ENCODE data around the gene INPP5E. TPM values are rescaled to one million over a fixed set of nuclear protein-coding genes. Genes with fewer than 3 reads are reported as not detected.

INPP5E gene
- total RNA-seq, 1 donor, result 8.2 TPM

DNA sequence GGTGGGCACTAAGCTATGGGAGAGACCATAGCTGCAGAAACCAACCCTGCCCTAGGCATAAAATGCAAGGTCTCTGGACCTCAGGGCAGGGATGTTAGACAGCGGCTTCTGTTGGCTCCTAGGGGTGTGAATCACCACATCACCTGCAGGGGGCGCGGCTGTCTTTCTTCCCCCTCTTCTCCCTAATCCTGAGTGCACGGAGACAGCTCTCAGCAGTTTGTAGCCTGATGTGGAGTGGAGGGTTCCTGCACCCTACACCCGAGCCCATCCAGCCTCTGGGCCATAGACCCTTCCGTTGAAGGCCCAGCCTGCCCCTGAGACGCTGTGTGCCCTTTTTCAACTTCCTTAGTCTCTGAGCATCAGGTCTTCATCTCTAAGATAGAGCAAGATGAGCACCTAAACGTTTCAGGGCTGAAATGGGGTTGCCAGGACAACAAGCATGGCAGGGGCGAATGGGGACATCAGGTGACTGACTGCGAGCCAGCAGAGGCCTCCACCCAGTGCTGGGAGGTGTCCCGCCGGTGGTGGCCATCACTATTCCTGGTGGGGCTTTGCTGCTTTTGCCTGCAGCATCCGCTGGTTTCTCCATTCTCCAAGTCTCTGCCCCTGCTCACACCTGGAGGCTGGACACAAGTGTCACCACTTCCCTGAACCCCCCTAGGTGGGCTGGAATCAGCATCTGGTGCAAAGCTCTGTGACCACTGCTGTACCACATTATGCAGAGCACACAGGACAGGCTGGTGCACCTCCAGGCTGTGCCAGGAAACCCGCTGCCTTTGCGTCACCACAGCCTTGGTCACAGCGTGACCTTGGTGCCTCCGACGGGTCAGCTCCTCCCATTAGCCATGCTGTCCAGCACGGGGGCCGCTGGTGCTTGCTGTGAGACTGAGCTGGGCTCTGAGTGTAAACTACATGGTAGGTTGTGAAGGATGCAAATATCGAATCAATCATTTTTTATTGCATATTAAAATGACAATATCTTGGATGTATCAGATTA, 45.7 kb upstream of the INPP5E start:
- DNase-seq (ENCODE audit: low read depth), result peak; percentile 78
- no peak overlapping the region for H3K4me3 ChIP-seq (ENCODE audit: low read depth, low read length)
- TF ChIP-seq, protein P1, sequence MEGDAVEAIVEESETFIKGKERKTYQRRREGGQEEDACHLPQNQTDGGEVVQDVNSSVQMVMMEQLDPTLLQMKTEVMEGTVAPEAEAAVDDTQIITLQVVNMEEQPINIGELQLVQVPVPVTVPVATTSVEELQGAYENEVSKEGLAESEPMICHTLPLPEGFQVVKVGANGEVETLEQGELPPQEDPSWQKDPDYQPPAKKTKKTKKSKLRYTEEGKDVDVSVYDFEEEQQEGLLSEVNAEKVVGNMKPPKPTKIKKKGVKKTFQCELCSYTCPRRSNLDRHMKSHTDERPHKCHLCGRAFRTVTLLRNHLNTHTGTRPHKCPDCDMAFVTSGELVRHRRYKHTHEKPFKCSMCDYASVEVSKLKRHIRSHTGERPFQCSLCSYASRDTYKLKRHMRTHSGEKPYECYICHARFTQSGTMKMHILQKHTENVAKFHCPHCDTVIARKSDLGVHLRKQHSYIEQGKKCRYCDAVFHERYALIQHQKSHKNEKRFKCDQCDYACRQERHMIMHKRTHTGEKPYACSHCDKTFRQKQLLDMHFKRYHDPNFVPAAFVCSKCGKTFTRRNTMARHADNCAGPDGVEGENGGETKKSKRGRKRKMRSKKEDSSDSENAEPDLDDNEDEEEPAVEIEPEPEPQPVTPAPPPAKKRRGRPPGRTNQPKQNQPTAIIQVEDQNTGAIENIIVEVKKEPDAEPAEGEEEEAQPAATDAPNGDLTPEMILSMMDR (IDR thresholded peaks at IDR 0.05; ENCODE audit: insufficient read depth, low read depth, low read length), result peak; percentile 85

DNA sequence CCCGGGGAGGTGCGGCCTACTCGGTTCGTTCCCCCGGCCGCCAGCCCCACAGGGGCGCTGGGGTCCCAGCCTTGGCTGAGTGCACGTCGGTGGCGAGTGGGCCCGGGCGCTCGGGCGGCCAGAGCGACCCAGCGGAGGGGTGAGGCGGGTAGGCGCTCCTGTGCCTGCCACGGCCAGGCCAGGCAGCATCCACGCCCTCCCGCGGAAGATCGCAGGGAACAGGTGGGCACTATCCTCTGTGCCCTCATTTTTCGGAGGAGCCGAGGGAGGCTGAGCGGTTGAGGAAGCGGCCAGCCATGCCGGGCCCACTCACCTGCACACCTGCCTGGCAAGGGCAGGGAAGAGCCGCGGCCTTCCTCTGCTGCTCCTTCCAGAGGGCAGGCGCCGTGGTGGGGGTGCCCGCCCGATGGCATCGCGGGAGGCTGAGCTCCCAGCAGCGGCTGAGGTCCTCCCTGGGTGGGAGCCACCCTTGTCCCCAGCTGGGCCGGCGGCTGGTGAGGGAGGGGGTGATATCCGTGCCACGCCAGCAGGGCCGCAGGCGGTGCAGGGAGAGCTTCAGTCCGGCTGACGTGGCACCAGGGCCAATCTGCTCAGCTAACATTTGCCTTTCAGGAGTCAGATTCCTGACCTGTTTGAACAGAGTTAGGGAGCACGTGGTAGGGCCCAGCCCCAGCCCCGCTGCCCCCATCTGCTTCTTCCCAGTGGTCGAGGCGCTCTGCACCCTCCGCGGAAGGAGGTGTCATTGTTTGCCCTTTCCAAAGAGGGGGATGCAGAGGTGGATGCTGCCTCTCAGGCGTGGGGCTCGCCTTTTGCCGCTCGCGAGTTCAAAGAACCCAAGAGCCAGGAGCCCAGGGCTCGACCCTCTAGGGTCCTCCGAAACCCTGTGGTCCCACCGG, 44.8 kb upstream of the INPP5E start:
- peak overlapping the region; percentile 75 for H3K4me3 ChIP-seq (ENCODE audit: low read depth, low read length)
- TF ChIP-seq, protein P1 (IDR thresholded peaks at IDR 0.05; ENCODE audit: insufficient read depth, low read depth, low read length), result no peak
- DNase-seq (ENCODE audit: low read depth), result no peak

DNA sequence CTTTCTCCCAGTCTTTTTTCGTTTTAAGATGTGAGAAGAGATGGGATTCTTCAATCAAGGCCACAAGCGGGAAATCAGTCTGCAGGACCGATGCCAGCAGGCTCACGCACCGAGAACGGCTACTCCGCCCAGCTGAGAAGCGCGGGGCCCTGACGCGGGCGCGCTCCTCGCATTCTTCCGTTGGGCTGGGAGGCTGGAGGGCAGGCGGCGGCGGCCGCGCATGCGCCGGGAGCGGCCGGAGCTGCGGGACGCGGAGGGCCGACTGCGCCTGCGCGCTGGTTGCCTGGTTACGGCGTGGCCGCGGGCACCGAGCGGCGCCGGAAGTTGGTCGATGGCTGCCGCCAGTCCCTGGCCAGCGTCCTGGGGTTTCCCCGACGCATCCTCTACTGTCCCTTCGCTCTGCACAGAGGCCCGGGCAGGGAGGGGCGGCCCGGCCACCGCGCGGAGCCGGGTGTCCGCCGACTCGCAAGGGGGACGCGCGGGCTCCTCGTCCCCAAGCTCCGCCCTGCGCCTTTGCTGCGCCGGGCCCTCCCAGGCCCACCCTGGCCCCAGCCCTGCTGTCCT, 44.0 kb upstream of the INPP5E start:
- peak overlapping the region; percentile 75 for H3K4me3 ChIP-seq (ENCODE audit: low read depth, low read length)
- DNase-seq (ENCODE audit: low read depth), result peak; percentile 87
- TF ChIP-seq, protein P1 (IDR thresholded peaks at IDR 0.05; ENCODE audit: insufficient read depth, low read depth, low read length), result no peak

DNA sequence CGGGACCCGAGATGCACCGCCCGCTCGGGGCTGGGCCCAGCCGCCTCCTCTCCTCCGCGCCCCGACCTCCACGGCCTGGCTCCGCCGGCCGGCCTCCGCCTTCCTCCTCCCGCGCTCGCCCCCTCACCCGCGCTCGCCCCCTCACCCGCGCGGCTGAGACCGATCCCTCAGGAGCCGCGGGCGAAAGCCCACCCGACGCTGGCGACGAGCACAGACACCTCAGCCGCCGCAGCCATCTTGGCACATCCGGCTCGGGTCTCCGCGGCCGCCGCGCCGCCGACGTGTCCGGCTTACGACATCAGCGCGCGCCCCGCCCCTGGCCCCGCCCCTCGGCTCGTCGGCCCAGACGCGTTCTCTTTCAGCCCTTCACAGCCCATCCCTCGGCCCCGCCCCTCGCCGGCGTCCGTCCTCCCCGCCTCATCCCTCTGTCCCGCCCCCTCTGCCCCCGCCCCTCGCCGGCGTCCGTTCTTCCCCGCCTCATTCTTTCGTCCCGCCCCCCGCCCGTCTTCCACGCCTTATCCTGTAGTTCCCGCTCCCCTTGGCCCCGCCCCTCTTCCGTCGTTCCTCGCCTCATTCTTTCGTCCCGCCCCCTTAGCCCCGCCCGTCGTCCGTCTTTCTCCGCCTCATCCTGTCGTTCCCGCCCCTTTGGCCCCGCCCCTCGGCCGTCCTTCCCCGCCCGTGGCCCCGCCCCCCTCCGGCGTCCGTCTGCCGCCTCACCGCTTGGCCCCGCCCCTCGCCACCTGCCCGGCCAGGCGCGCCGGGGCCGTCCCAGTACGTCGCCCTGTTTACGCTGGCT, 43.3 kb upstream of the INPP5E start, which contains the start of gene SEC16A:
TSS of gene SEC16A (minus strand) at position 248 of the 796 bp plus-strand sequence. CDS start 5,425 bp downstream, outside the sequence.
- peak; percentile 99 for DNase-seq (ENCODE audit: low read depth)
- TF ChIP-seq, protein P1 (IDR thresholded peaks at IDR 0.05; ENCODE audit: insufficient read depth, low read depth, low read length), result no peak
- peak within 1 kb of the TSS; percentile 84 for H3K4me3 ChIP-seq (ENCODE audit: low read depth, low read length)

DNA sequence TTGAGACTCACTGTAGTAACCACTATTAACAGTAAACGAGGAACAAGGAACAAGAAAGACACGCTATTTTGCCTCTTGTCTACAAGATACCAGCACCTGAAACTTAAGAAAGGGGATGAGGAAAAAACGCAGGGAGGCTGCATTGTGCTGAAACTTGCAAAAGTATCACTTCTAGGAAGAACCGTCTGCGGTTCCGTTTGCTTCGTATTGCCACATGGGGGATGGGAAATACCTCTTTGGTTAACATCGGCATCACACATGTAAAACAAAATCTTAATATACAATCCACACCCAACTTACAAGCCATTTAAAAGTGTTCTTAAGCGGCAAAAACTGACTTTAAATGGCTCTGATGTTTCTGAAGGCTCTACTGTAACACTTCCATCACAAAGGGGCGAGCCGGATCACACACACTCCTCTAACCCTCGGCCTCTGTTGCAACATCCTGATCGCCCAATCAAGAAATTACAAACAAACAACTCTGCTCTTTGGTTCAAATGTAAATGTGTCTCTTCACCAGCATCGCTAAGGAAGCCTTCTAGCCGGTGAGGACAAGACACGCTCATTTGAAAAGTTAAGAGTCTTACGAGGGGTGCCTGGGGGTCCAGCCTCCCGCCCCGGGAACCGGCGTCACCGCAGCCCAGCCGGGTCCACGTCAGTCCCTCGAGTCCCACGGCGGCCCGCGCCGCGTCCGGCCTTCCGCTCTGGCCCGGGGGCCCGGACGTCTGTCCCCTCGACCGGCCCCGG, 42.6 kb upstream of the INPP5E start:
- DNase-seq (ENCODE audit: low read depth), result peak; percentile 76
- TF ChIP-seq, protein P1 (IDR thresholded peaks at IDR 0.05; ENCODE audit: insufficient read depth, low read depth, low read length), result no peak
- H3K4me3 ChIP-seq (ENCODE audit: low read depth, low read length), result peak overlapping the region; percentile 84

Measured in fibroblast of villous mesenchyme (primary cell).